Esophagus muscularis mucosa (tissue), 4 donors: ENCODE measurements around the gene HERC4.

Experiments
- CTCF ChIP-seq, 3 experiments: fragments of 200-600 bp in 2 of 3; fragments of 450-650 bp in 1 of 3; sonication (generic) in 2 of 3; IDR thresholded peaks; one replicate each; pipeline ENCODE4 v1.5.1; 2017 to 2019; ENCODE audit warnings: antibody characterized with exemption in 3 of 3, mild to moderate bottlenecking in 2 of 3, moderate library complexity in 1 of 3
- EP300 ChIP-seq: sonication (generic); formaldehyde crosslinking; IDR thresholded peaks from one replicate; pipeline ENCODE4 v1.6.1; 2017; ENCODE audit warnings: antibody characterized with exemption
- POLR2A ChIP-seq: fragments of 450-650 bp; IDR thresholded peaks from one replicate; pipeline ENCODE4 v1.6.1; 2017; ENCODE audit warnings: antibody characterized with exemption, moderate library complexity, mild to moderate bottlenecking, low read depth
- POLR2AphosphoS5 ChIP-seq, 2 donors: sonication (generic); formaldehyde crosslinking; IDR thresholded peaks; one replicate each; pipeline ENCODE4 v1.6.1; 2017; ENCODE audit warnings: antibody characterized with exemption in 2 of 2

- TF ChIP-seq CTCF (IDR thresholded peaks at IDR 0.05) (no peak), EP300 (no peak), POLR2A (no peak), POLR2AphosphoS5 (IDR thresholded peaks at IDR 0.05) (no peak)
These were observed 880 bp downstream of the HERC4 start for GRCh38 chr10:68074031-68074774.
